ENCODE results near the gene LGR6. TPM values are rescaled to one million over a fixed set of nuclear protein-coding genes. Genes with fewer than 3 reads are reported as not detected.

The LGR6 gene
- total RNA-seq, 1 experiment from 2014 or later: 0.23 TPM

- DNase-seq (ENCODE audit: low read depth): no peak
Observed at GRCh38 chr1:202289009-202289408, 95.4 kb downstream of the LGR6 start.

GRCh38 chr1:202291001-202291400 lies 97.4 kb downstream of the LGR6 start:
- DNase-seq (ENCODE audit: low read depth): no peak

GRCh38 chr1:202291961-202292712 lies 98.5 kb downstream of the LGR6 start:
- DNase-seq (ENCODE audit: low read depth): peak; percentile 88

GRCh38 chr1:202292773-202293172 lies 99.2 kb downstream of the LGR6 start:
- no peak for DNase-seq (ENCODE audit: low read depth)

- DNase-seq (ENCODE audit: low read depth): no peak
Observed at GRCh38 chr1:202293569-202293968, 100.0 kb downstream of the LGR6 start.

GRCh38 chr1:202302166-202302565 lies 108.6 kb downstream of the LGR6 start:
- DNase-seq (ENCODE audit: low read depth): no peak

GRCh38 chr1:202304375-202304774 lies 110.8 kb downstream of the LGR6 start:
- DNase-seq (ENCODE audit: low read depth): no peak

GRCh38 chr1:202305168-202305567 lies 111.6 kb downstream of the LGR6 start:
- no peak for DNase-seq (ENCODE audit: low read depth)

- no peak for DNase-seq (ENCODE audit: low read depth)
Observed at GRCh38 chr1:202306535-202307345, 113.1 kb downstream of the LGR6 start.

GRCh38 chr1:202310071-202310725 lies 116.6 kb downstream of the LGR6 start:
- DNase-seq (ENCODE audit: low read depth): no peak

GRCh38 chr1:202310746-202311145 lies 117.1 kb downstream of the LGR6 start:
- DNase-seq (ENCODE audit: low read depth): no peak

- DNase-seq (ENCODE audit: low read depth): peak; percentile 39
Observed at GRCh38 chr1:202311875-202312635, 118.5 kb downstream of the LGR6 start.

- peak; percentile 77 for DNase-seq (ENCODE audit: low read depth)
Observed at GRCh38 chr1:202315576-202316168, 122.1 kb downstream of the LGR6 start.

- no peak for DNase-seq (ENCODE audit: low read depth)
Observed at GRCh38 chr1:202316186-202316585, 122.6 kb downstream of the LGR6 start.

GRCh38 chr1:202317941-202318925 lies 124.6 kb downstream of the LGR6 start:
- DNase-seq (ENCODE audit: low read depth): no peak

- peak; percentile 19 for DNase-seq (ENCODE audit: low read depth)
Observed at GRCh38 chr1:202319381-202320080, 125.9 kb downstream of the LGR6 start.

GRCh38 chr1:202320081-202320405 lies 126.4 kb downstream of the LGR6 start:
- no peak for DNase-seq (ENCODE audit: low read depth)

- DNase-seq (ENCODE audit: low read depth): no peak
Observed at GRCh38 chr1:202323731-202324130, 130.1 kb downstream of the LGR6 start.

- DNase-seq (ENCODE audit: low read depth): no peak
Observed at GRCh38 chr1:202324646-202325045, 131.0 kb downstream of the LGR6 start.

- DNase-seq (ENCODE audit: low read depth): no peak
Observed at GRCh38 chr1:202329891-202330290, 136.3 kb downstream of the LGR6 start.

Measured in Daoy (cell line).